Endothelial cell of umbilical vein (primary cell): ENCODE measurements around the gene TAB3.

Experiments used
- EZH2 ChIP-seq: IDR thresholded peaks from 2 replicates; pipeline ENCODE4 v1.6.1; 2012; ENCODE audit warnings: borderline replicate concordance, low read depth, mild to moderate bottlenecking, moderate library complexity, low read length, inconsistent platforms; ENCODE audit not compliant: severe bottlenecking
- FOS ChIP-seq: IDR thresholded peaks from 2 replicates; pipeline ENCODE4 v1.6.1; 2011; ENCODE audit warnings: mild to moderate bottlenecking, low read length, moderate library complexity, borderline replicate concordance; ENCODE audit not compliant: insufficient read depth
- GATA2 ChIP-seq: IDR thresholded peaks from 2 replicates; pipeline ENCODE4 v1.7.0; 2011; ENCODE audit warnings: low read depth, mild to moderate bottlenecking, moderate library complexity, mixed read lengths, low read length; ENCODE audit not compliant: insufficient read length, insufficient read depth
- JUN ChIP-seq: IDR thresholded peaks from 2 replicates; pipeline ENCODE4 v1.6.1; 2011; ENCODE audit warnings: borderline replicate concordance, low read depth; ENCODE audit not compliant: insufficient read length, insufficient read depth
- MYC ChIP-seq: IDR thresholded peaks from one replicate; pipeline ENCODE4 v1.6.1; 2011; ENCODE audit warnings: mild to moderate bottlenecking, low read depth, low read length
- POLR2A ChIP-seq: IDR thresholded peaks from 2 replicates; pipeline ENCODE4 v1.6.1; 2012; ENCODE audit warnings: low read depth, mild to moderate bottlenecking, control low read depth, low read length
- POLR2AphosphoS5 ChIP-seq: IDR thresholded peaks from 2 replicates; pipeline ENCODE4 v1.6.1; 2012; ENCODE audit warnings: low read depth, mild to moderate bottlenecking, control low read depth, low read length, moderate library complexity; ENCODE audit not compliant: insufficient read depth
- TF ChIP-seq, protein P1 (sequence below), 2 donors: IDR thresholded peaks; 1 replicate in 1 of 2; 2 replicates in 1 of 2; pipeline ENCODE4 v1.5.1; 2011; ENCODE audit warnings: low read length in 2 of 2, mild to moderate bottlenecking in 2 of 2, moderate library complexity in 2 of 2, control low read depth in 1 of 2, inconsistent platforms in 1 of 2, low read depth in 1 of 2; ENCODE audit not compliant: insufficient read depth in 1 of 2; ENCODE audit errors: extremely low read depth in 1 of 2
- TF ChIP-seq, protein P2 (sequence below): IDR thresholded peaks from 2 replicates; pipeline ENCODE4 v1.6.1; 2011; ENCODE audit not compliant: insufficient read depth, insufficient read length

DNA sequence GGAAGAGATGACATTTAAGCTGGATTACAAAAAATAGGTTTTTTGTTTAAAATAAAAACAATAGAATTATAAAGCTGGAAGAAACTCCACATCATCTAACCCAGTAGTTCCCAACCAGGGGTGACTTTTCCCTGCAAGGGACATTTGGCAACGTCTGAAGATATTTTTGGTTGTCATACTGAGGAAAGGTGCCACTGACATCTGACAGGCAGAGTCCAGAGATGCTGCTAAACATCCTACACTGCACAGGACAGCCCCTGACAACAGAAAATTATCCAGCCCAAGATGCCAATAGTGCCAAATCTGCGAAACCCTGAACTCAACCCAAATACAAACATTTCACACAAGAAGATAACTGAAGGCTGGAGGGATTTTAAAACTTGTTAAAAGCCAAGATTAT is 18.5 kb downstream of the TAB3 start:
- TF ChIP-seq EZH2 (no peak), POLR2A (no peak), MYC (no peak), POLR2AphosphoS5 (no peak), FOS (no peak), JUN (no peak), GATA2 (no peak)
- TF ChIP-seq, protein P1, sequence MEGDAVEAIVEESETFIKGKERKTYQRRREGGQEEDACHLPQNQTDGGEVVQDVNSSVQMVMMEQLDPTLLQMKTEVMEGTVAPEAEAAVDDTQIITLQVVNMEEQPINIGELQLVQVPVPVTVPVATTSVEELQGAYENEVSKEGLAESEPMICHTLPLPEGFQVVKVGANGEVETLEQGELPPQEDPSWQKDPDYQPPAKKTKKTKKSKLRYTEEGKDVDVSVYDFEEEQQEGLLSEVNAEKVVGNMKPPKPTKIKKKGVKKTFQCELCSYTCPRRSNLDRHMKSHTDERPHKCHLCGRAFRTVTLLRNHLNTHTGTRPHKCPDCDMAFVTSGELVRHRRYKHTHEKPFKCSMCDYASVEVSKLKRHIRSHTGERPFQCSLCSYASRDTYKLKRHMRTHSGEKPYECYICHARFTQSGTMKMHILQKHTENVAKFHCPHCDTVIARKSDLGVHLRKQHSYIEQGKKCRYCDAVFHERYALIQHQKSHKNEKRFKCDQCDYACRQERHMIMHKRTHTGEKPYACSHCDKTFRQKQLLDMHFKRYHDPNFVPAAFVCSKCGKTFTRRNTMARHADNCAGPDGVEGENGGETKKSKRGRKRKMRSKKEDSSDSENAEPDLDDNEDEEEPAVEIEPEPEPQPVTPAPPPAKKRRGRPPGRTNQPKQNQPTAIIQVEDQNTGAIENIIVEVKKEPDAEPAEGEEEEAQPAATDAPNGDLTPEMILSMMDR (IDR thresholded peaks at IDR 0.05; ENCODE audit: extremely low read depth in 1 of 2, insufficient read depth in 1 of 2, low read depth in 1 of 2, low read length in 2 of 2): no peak
- TF ChIP-seq, protein P2, sequence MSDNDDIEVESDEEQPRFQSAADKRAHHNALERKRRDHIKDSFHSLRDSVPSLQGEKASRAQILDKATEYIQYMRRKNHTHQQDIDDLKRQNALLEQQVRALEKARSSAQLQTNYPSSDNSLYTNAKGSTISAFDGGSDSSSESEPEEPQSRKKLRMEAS: no peak
